ENCODE data around the gene YARS2. TPM values are rescaled to one million over a fixed set of nuclear protein-coding genes. Genes with fewer than 3 reads are reported as not detected.

Gene YARS2
- total RNA-seq: 23.9 and 27.7 TPM in 2 replicates

DNA sequence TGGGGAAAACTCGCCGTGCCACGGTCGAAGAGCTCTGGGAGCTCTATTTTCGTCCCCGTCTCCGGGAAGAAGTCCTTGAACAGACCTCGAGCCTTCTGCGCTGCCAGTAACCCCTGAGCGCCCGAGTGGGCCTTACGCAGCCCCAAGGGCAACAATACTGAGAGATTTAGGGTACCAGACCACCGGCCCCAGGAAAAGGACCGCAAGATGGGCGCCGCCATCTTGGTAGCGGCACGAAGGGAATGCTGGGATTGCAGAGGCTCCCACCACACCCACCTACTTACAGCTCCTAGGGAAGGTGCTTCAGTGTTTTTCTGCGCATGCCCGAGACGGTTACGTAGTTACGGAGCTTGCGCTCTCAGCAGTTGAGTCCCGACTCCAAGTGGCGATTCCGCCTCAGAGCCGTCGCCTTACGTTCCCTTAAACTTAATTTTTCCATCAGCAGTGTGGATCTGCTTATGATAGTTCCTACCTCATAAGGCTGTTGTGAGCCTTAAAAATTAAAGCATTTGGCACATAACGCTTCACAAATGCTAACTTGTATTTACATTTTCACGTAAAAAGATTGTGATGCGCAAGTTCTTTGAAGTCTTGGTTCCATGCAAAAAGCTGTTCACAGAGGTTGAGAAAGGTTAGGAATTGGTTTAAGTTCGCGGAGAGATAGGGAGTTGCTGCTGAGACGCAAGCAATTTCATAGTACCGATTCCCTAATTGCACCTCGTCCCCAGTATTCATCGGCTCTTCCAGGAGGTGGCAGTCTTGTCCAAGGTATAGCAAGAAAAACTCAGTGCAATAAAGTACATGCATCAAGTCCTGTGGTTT, at the start of gene YARS2:
Gene YARS2, minus strand, starts transcription at position 244 of the 822 bp plus-strand sequence. Its CDS starts 23 bp downstream, at position 221.
- Histone ChIP-seq H3K9me3 (ENCODE audit: low read depth, low read length) (no peaks in the 10 kb centered on the region), H3K4me3 (ENCODE audit: insufficient read depth, low read length) (peak within 1 kb of the TSS; percentile 83), H3K79me2 (ENCODE audit: insufficient read depth, low read length) (peaks cover 33% of the 10 kb centered on the region), H3K27me3 (ENCODE audit: insufficient read depth, low read length) (no peaks in the 10 kb centered on the region), H3K27ac (ENCODE audit: low read depth, low read length) (peak within 1 kb of the TSS; percentile 85), H3K4me1 (ENCODE audit: insufficient read depth, low read length) (peaks cover 12% of the 10 kb centered on the region), H2AFZ (ENCODE audit: low read length) (peak within 1 kb of the TSS; percentile 97), H3K36me3 (ENCODE audit: insufficient read depth, low read length) (peaks cover 23% of the 10 kb centered on the region), H4K20me1 (ENCODE audit: insufficient read depth, low read length) (no peaks in the 10 kb centered on the region), H3K4me2 (ENCODE audit: insufficient read depth, low read length) (peak within 1 kb of the TSS; percentile 100)
- peak; percentile 88 for DNase-seq (ENCODE audit: insufficient read length, low spot score, missing footprints)
- TF ChIP-seq, protein P1, sequence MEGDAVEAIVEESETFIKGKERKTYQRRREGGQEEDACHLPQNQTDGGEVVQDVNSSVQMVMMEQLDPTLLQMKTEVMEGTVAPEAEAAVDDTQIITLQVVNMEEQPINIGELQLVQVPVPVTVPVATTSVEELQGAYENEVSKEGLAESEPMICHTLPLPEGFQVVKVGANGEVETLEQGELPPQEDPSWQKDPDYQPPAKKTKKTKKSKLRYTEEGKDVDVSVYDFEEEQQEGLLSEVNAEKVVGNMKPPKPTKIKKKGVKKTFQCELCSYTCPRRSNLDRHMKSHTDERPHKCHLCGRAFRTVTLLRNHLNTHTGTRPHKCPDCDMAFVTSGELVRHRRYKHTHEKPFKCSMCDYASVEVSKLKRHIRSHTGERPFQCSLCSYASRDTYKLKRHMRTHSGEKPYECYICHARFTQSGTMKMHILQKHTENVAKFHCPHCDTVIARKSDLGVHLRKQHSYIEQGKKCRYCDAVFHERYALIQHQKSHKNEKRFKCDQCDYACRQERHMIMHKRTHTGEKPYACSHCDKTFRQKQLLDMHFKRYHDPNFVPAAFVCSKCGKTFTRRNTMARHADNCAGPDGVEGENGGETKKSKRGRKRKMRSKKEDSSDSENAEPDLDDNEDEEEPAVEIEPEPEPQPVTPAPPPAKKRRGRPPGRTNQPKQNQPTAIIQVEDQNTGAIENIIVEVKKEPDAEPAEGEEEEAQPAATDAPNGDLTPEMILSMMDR (IDR thresholded peaks at IDR 0.05; ENCODE audit: extremely low read depth, low read depth, low read length): peak; percentile 92

DNA sequence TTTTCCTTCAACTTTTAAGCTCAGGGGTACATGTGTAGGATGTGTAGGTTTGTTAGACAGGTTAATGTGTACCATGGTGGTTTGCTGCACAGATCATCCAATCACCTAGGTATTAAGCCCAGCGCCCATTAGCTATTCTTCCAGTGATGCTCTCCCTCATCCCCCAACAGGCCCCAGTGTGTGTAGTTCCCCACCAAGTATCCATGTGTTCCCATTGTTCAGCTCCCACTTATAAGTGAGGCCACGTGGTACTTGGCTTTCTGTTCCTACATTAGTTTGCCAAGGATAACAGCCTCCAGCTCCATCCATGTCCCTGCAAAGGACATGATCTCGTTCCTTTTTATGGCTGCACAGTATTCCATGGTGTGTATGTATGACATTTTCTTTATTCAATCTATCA, 48.6 kb upstream of the YARS2 start:
- Histone ChIP-seq H3K4me1 (ENCODE audit: insufficient read depth, low read length) (no peaks in the 10 kb centered on the region), H3K4me3 (ENCODE audit: insufficient read depth, low read length) (no peak overlapping the region), H4K20me1 (ENCODE audit: insufficient read depth, low read length) (no peaks in the 10 kb centered on the region), H3K27me3 (ENCODE audit: insufficient read depth, low read length) (no peaks in the 10 kb centered on the region), H3K79me2 (ENCODE audit: insufficient read depth, low read length) (no peaks in the 10 kb centered on the region), H3K36me3 (ENCODE audit: insufficient read depth, low read length) (no peaks in the 10 kb centered on the region), H3K9me3 (ENCODE audit: low read depth, low read length) (no peaks in the 10 kb centered on the region), H3K27ac (ENCODE audit: low read depth, low read length) (no peak overlapping the region), H3K4me2 (ENCODE audit: insufficient read depth, low read length) (no peak overlapping the region), H2AFZ (ENCODE audit: low read length) (no peak overlapping the region)
- DNase-seq (ENCODE audit: insufficient read length, low spot score, missing footprints): no peak
- TF ChIP-seq, protein P1 (IDR thresholded peaks at IDR 0.05; ENCODE audit: extremely low read depth, low read depth, low read length): no peak

DNA sequence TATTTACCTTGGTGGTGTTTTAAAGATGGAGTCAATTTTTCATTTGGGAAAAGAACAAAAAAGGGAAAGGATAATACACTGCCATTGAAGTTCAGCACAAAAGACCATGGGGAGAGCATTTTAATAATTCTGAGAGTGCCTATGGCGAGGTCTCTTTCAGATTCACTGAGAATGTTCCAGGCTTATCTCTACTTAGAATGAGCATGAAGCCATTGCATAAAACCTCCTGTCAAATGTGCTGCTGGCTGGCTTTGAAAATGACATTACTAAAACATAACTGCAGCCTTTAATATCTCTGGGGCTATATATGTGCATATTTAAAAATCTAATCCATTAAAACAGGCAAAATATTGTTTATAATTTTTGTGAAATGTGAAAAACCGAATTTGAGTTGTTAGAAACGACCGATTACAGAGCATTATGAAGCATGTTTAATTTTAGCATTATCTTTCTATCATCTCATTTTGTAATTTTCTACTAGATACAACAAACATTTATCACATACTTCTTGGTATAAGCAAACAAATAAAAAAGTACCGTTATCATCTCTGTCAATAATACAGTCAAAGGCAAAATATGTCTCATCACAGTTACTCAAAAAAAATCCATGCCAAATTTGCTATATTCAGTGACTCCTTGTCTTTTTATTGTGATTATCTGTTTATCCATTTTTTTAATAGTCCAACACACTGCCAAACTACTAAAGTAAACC, 45.7 kb upstream of the YARS2 start:
- no peaks in the 10 kb centered on the region for H4K20me1 ChIP-seq (ENCODE audit: insufficient read depth, low read length)
- no peak for DNase-seq (ENCODE audit: insufficient read length, low spot score, missing footprints)
- TF ChIP-seq, protein P1 (IDR thresholded peaks at IDR 0.05; ENCODE audit: extremely low read depth, low read depth, low read length): no peak

DNA sequence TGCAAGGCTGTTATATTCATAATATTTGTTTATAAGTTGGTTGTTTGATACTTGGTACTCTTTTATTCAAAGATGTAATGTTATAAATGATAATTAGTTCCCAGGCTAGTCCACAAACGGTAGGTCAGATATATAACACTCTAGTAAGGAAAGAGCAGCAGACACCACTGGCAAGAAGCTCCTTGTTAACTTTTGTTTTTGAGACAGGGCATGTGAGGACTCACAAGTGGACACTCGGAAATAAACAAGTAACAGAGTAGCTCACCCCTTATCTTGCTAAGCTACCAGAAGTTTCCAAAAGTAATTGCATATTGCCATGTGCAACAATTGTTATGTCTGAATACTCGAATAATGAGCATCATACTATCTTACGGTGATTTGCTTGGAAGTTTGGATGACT, 38.6 kb upstream of the YARS2 start:
- H2AFZ ChIP-seq (ENCODE audit: low read length): no peak overlapping the region
- H4K20me1 ChIP-seq (ENCODE audit: insufficient read depth, low read length): no peaks in the 10 kb centered on the region
- no peak for DNase-seq (ENCODE audit: insufficient read length, low spot score, missing footprints)
- no peaks in the 10 kb centered on the region for H3K27me3 ChIP-seq (ENCODE audit: insufficient read depth, low read length)
- H3K36me3 ChIP-seq (ENCODE audit: insufficient read depth, low read length): no peaks in the 10 kb centered on the region
- H3K4me3 ChIP-seq (ENCODE audit: insufficient read depth, low read length): no peak overlapping the region
- no peaks in the 10 kb centered on the region for H3K79me2 ChIP-seq (ENCODE audit: insufficient read depth, low read length)
- H3K9me3 ChIP-seq (ENCODE audit: low read depth, low read length): no peaks in the 10 kb centered on the region
- no peak overlapping the region for H3K4me2 ChIP-seq (ENCODE audit: insufficient read depth, low read length)
- no peaks in the 10 kb centered on the region for H3K4me1 ChIP-seq (ENCODE audit: insufficient read depth, low read length)
- no peak overlapping the region for H3K27ac ChIP-seq (ENCODE audit: low read depth, low read length)
- TF ChIP-seq, protein P1 (IDR thresholded peaks at IDR 0.05; ENCODE audit: extremely low read depth, low read depth, low read length): no peak

More for the DNA sequence above, 45.7 kb upstream of the YARS2 start:
- Histone ChIP-seq H3K27me3 (ENCODE audit: insufficient read depth, low read length) (no peaks in the 10 kb centered on the region), H3K27ac (ENCODE audit: low read depth, low read length) (no peak overlapping the region), H3K4me3 (ENCODE audit: insufficient read depth, low read length) (no peak overlapping the region), H3K4me1 (ENCODE audit: insufficient read depth, low read length) (no peaks in the 10 kb centered on the region), H3K9me3 (ENCODE audit: low read depth, low read length) (no peaks in the 10 kb centered on the region), H3K36me3 (ENCODE audit: insufficient read depth, low read length) (no peaks in the 10 kb centered on the region), H3K79me2 (ENCODE audit: insufficient read depth, low read length) (no peaks in the 10 kb centered on the region), H2AFZ (ENCODE audit: low read length) (no peak overlapping the region), H3K4me2 (ENCODE audit: insufficient read depth, low read length) (no peak overlapping the region)
